OCI-M2 (cell line): ENCODE measurements around the gene SLC9A9.

Source experiments
- DNase-seq: peaks from one replicate; lab custom pipeline; 2025; ENCODE audit not compliant: unreplicated experiment; lab: John Stamatoyannopoulos, UW

The SLC9A9 gene

DNA sequence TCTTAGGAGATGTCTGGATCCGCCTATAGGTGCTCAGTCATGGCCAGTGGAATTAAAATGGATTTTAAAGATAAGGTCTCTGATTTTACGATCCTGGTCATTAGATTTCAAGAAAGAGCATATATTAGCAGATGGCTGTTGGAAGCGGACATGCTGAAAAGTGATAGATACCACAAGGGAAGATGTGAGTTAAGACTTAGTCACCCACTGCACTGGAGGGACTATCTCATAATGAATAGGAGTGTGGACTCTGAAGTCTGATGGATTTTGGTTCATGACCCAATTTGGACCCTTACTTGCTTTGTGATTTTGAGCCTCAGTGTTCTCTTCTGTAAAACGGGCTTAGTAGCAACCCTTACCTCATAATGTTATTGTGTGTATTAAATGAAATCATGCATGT, 514.0 kb downstream of the SLC9A9 start:
- DNase-seq, result no peak

- DNase-seq, result no peak
These were observed 514.9 kb downstream of the SLC9A9 start for GRCh38 chr3:143333367-143333766.

GRCh38 chr3:143332026-143332425, 516.2 kb downstream of the SLC9A9 start:
- no peak for DNase-seq

DNA sequence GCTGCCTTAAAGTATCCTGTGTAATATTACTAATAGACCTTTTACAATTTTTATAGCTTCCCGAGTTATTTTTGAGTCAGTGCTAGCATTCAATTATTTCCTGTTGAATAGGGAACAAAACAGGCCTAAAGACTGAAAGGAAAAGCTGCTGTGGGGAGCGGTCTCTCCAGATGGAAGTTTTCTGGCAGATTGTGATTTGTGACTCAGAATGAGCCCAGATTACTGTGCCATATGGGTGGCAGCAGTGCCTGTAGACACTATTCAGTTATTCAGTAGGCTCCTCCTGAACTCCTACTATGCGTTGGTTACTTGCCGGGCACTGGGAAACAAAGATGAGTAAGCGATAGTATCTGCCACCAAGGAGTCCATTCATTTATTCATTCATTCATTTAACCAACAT, 516.9 kb downstream of the SLC9A9 start:
- DNase-seq, result no peak

DNA sequence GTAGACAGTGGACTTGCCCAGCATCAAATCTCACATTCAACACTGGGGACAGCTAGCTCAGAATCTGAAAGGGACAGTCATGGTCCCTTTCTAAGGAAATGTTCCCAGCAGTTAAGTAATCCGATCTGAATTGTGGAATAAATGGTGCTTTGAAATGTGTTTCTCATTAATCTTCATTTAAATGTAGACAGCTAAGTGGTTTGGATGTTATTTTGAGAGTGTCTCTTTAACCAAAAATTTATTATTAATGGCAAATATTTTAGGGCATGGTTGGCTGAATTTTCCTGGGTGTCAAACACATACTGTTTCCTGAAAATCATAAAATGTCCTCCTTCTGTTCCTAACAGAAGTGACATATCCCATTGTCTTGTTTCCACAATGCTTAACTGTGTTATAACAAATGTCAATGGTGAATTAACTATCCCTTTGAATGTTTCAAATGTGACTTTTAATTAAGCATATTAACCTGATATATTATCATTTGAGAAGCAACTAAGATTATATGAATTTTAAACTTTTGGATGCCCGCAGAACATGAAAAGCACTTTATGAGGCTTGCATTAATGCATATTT, 517.9 kb downstream of the SLC9A9 start:
- no peak for DNase-seq

DNA sequence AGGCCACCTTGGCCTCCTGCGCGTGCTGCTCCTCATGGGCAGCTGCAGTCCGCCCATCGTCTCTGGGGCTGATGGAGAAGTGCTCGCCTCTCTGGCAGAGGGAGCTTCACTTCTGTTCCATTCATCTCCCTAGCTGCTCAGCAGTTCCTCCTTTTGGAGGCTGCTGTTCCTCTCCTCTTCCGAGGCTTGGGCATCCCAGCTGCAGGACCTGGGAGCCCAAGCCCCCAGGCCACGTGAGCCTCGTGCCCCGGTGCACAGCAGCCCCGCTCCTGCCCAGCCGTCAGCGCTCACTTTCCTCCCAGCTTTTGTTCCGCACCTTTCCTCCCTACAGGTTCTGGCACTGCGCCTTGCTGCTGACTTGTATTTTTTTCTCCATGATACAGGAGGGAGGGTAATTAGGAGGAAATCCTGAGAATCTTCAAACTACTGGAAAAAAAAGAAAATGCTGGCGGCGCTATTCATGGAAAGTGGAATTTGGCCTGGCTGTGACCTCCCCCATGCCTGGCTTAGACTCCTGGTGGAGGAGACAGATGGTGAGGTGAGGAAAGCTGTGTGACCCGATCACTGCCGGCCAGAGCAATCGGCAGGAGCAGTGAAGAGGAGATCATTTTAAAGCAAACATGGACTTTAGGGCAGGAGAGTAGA, 518.6 kb downstream of the SLC9A9 start:
- no peak for DNase-seq

- no peak for DNase-seq
These were observed 519.8 kb downstream of the SLC9A9 start for GRCh38 chr3:143328451-143328850.

DNA sequence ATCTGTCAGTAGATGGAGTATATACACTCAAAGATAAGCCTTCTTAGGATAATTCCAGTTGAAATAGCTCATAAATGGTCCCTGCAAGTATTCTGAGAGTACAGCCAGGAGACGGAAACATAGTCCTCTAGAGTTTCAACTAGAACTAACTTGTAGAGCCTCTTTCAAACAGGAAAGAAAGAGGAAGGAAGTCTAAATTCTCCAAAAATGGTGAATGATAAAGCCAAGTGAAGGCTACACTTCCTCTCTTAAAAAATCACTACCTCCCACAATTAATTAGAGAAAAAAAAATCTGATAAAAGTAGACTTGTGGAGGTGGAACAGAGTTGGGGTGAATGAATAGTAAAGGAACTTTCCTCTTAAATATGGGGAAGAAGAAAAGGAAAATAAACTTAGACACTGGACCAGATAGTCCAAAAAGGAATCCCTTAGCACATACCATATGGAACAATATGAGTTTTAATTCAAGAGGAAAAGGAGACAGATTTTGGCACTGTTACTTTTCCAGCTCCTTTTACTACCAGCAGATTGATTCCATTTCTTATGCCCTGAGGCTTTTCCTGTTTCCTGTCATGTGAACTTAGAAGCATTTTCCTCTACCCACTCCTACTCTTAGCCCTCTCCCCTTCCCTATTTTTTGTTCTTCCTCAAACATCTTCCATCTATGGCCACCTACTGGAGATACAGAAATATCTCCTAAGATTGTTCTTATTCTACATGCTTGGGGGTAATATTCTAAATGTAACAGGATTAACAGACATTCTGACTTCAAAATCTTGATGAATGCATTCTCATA, 521.1 kb downstream of the SLC9A9 start:
- no peak for DNase-seq

GRCh38 chr3:143321058-143321769, 527.1 kb downstream of the SLC9A9 start:
- no peak for DNase-seq

DNA sequence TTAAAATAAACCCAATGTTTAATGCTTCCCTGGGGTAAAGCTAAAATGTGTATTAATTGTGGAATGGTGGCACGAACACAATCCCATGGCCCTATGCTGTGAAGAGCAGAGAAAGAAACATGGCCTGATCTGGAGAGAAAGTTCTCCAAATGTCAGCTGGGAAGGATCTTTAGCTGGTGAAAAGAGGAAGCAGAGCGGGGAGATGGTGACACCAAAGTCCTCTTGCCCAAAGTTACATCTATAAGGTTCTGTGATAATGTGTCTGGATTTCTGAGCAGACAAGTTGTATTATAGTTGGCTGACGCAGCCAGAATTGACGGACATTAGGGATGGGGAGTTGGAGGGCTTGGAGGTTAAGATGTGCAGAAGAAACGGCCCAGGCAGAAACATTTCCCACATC, 532.5 kb downstream of the SLC9A9 start:
- DNase-seq, result no peak

- DNase-seq, result no peak
These were observed 533.8 kb downstream of the SLC9A9 start for GRCh38 chr3:143314251-143315093.

DNA sequence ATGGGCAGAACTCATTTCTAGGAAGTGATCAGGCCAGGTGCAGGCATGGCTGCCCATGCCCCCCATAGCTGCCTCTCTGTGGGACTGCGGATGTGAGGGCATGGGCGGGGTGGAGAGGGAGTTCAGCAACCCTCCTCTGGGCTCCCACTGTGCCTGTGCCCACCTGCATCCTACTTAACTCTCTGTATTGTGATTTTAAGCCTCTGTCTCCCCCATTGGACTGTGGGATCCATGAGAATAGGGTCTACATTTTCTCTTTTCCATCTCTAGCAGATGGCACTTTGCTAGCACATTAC, 534.4 kb downstream of the SLC9A9 start:
- no peak for DNase-seq

DNA sequence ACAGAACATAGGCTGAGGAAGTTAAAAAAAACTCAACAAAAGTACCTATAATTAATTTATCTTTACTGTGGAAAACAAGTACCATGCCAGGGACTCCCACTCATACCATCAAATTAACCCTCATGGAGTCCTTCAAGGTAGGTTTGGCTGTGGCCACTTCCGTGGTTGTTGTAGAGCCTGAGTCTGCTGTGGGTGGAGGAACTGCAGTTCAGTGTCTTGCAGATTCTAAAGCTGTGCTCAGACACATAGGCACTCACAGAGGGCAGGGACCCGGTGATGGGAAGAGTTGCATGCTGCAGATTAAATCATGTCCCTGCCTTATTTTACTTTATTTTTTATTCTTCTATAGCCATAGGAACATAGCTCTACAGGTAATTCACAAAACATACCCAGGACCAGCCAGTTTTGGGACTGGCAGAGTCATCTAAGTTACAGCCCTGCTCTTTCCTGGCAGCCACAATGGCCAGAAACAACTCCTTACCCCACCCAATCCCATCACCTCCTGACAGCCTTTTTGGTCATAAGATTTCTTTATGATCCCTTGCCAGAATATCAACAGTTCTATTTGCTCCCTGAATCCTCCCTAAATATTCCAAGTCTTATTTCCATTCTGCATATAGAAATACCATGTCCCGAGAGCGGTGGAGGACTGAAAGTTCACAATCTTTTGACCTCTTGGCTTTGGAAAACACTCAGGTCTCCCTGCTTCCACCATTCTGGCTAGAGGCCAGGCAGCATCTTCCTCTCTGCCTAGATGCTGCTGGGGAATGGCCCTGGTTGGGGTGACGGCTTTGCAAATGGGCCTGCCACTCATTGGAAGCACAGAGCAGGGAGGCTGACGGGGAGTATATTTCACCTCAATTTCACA, 535.0 kb downstream of the SLC9A9 start:
- no peak for DNase-seq

- DNase-seq, result no peak
These were observed 537.2 kb downstream of the SLC9A9 start for GRCh38 chr3:143311096-143311495.

DNA sequence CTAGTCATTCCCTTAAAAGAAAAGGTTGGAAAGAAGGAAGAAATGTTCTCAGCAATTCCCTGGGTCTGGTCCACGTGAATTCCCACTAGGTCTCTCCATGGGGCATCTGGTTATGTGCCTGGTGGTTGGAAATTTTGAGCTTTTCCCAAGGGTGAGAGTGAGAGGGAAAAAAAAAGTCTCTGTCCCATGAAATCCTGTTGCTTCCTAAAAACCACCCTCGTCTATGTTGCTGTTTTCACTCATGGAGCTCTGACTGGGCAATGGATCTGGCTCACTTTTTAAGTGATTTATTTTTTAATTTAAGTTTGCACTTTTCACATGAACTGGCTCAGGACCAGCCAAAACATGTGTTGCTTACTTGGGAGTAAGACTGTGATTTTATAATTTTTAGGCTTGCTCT, 538.6 kb downstream of the SLC9A9 start:
- DNase-seq, result no peak

GRCh38 chr3:143307613-143308183, 540.6 kb downstream of the SLC9A9 start:
- peak; percentile 17 for DNase-seq

GRCh38 chr3:143306407-143306806, 541.9 kb downstream of the SLC9A9 start:
- no peak for DNase-seq

DNA sequence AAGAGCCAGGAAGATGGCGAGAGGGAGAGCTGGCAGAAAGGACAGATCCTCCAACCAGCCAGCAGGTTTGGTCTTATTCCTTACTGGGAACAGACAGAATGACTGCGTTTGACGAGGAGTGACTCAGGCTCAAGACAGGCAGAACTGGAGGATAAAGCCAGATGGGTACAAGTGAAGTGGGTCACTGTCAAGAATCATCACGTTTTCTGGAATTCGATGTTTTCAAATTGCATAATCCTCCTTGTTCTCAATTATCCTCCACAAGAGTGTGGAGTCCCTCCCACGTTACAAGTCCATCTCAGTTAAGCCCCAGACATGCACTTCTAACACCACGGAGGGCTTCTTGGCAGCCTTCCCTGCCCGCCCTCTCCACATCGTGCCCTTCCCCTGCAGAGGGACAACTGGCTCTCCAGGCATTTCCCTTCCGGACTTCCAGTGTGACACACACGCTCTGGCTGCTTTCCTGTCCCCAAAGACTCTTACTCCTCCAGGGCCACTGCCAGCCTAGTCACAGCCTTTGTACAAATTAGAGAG, 545.6 kb downstream of the SLC9A9 start:
- no peak for DNase-seq
